ENCODE results near the gene F2RL1. TPM values are rescaled to one million over a fixed set of nuclear protein-coding genes. Genes with fewer than 3 reads are reported as not detected.

The F2RL1 gene
- total RNA-seq, 4 donors from 2014 or later = 0.26 to 1.3 (median 0.85) TPM

DNA sequence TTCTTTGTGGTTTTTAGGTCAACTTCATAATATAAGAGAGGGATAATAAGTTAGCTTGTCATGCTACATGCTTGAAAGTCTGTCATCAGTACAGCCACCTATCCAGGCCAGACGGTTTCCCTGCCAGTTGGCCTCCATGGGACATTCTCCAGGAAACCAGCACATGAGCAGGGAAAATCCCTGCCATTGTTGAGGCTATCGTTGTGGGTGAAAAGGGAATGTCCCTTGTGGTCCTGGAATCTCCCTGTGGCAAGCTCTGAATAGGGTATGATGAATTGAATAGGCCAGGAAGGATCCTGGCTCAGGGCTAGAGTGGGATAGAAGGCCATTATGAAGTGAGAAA, 12.3 kb downstream of the F2RL1 start:
- intact Hi-C loops (cut with DNase I) = no loop called here
- no peaks in the 10 kb centered on the region for H3K9me3 ChIP-seq
- no peaks in the 10 kb centered on the region for H3K4me1 ChIP-seq
- H3K27ac ChIP-seq (replicated peaks in 1 of 4) = no peak overlapping the region
- no peaks in the 10 kb centered on the region for H3K36me3 ChIP-seq
- H3K27me3 ChIP-seq = no peaks in the 10 kb centered on the region
- 38% methylated on average over 2 of the region's 2 CpGs for WGBS
- TF ChIP-seq POLR2A (IDR thresholded peaks at IDR 0.05; ENCODE audit: low read depth) (no peak), POLR2AphosphoS5 (IDR thresholded peaks at IDR 0.05) (no peak), EP300 (IDR thresholded peaks at IDR 0.05) (no peak)
- TF ChIP-seq, protein P1, sequence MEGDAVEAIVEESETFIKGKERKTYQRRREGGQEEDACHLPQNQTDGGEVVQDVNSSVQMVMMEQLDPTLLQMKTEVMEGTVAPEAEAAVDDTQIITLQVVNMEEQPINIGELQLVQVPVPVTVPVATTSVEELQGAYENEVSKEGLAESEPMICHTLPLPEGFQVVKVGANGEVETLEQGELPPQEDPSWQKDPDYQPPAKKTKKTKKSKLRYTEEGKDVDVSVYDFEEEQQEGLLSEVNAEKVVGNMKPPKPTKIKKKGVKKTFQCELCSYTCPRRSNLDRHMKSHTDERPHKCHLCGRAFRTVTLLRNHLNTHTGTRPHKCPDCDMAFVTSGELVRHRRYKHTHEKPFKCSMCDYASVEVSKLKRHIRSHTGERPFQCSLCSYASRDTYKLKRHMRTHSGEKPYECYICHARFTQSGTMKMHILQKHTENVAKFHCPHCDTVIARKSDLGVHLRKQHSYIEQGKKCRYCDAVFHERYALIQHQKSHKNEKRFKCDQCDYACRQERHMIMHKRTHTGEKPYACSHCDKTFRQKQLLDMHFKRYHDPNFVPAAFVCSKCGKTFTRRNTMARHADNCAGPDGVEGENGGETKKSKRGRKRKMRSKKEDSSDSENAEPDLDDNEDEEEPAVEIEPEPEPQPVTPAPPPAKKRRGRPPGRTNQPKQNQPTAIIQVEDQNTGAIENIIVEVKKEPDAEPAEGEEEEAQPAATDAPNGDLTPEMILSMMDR (IDR thresholded peaks at IDR 0.05) = no peak
- DNase-seq (ENCODE audit: extremely low spot score) = no peak
- H3K4me3 ChIP-seq = no peak overlapping the region

DNA sequence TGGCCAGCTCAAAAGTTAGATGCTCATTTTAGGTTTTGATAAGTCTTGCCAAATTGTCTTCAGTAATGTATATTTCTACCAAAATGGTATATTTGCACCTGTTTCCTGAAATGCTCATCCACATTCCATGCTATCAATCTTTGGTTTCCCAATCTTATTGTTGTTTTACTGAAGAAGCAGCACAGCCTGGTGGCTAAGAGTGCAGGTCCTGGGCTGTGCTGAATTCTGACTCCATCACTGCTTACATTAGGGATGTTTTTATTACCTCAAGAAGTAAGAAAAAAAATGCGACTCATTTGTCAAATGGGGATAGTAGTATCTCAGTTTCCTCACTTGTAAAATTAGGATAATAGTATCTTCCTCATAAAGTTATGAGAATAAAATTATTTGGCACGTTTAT, 17.4 kb downstream of the F2RL1 start:
- Histone ChIP-seq H3K36me3 (no peaks in the 10 kb centered on the region), H3K27me3 (peaks cover 0 to 3% (median 0%) of the 10 kb centered on the region in 4 donors), H3K9me3 (no peaks in the 10 kb centered on the region), H3K4me3 (no peak overlapping the region), H3K27ac (replicated peaks in 1 of 4) (no peak overlapping the region), H3K4me1 (no peaks in the 10 kb centered on the region)
- intact Hi-C loops (cut with DNase I) = no loop called here
- DNase-seq (ENCODE audit: extremely low spot score) = no peak
- WGBS = 81% methylated on average over 2 of the region's 2 CpGs
- no peak for TF ChIP-seq EP300 (IDR thresholded peaks at IDR 0.05)
- TF ChIP-seq, protein P1 (IDR thresholded peaks at IDR 0.05) = no peak
- no peak for TF ChIP-seq POLR2A (IDR thresholded peaks at IDR 0.05; ENCODE audit: low read depth)
- TF ChIP-seq POLR2AphosphoS5 (IDR thresholded peaks at IDR 0.05) = no peak

DNA sequence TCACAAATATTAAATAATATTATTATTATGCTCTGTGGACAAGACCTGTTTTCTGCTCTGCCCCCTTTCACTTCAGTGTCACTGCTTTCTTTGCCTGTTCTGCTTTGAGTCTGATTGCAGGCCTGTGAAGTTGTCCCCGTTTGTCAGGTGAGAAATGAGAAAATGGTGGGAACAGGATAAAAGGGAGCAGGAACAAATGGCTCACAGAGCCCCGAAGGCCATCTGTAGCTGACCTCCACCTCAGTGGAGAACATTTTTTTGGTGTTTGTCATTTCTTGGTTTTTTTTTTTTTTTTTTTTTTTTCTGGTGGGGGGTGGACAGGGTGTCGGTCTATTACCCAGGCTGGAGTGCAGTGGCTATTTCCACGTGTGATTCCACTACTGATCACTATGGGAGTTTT, 17.8 kb downstream of the F2RL1 start:
- Histone ChIP-seq H3K9me3 (no peaks in the 10 kb centered on the region), H3K36me3 (no peaks in the 10 kb centered on the region), H3K27me3 (peaks cover 0 to 3% (median 0%) of the 10 kb centered on the region in 4 donors), H3K4me3 (no peak overlapping the region), H3K27ac (replicated peaks in 1 of 4) (no peak overlapping the region), H3K4me1 (no peaks in the 10 kb centered on the region)
- TF ChIP-seq POLR2A (IDR thresholded peaks at IDR 0.05; ENCODE audit: low read depth) (no peak), EP300 (IDR thresholded peaks at IDR 0.05) (no peak), POLR2AphosphoS5 (IDR thresholded peaks at IDR 0.05) (no peak)
- TF ChIP-seq, protein P1 (IDR thresholded peaks at IDR 0.05) = no peak
- intact Hi-C loops (cut with DNase I) = no loop called here
- no peak for DNase-seq (ENCODE audit: extremely low spot score)
- WGBS = 79% methylated on average over 4 of the region's 4 CpGs

- intact Hi-C loops (cut with DNase I) = no loop called here
- H3K4me1 ChIP-seq = no peaks in the 10 kb centered on the region
- no peak for DNase-seq (ENCODE audit: extremely low spot score)
- H3K36me3 ChIP-seq = no peaks in the 10 kb centered on the region
- no peak overlapping the region for H3K27ac ChIP-seq (replicated peaks in 1 of 4)
- no peak overlapping the region for H3K4me3 ChIP-seq
- 71% methylated on average over 7 of the region's 7 CpGs for WGBS
- TF ChIP-seq, protein P1 (IDR thresholded peaks at IDR 0.05) = no peak
- no peak for TF ChIP-seq EP300 (IDR thresholded peaks at IDR 0.05)
- TF ChIP-seq POLR2AphosphoS5 (IDR thresholded peaks at IDR 0.05) = no peak
- H3K9me3 ChIP-seq = no peaks in the 10 kb centered on the region
- H3K27me3 ChIP-seq = peaks cover 0 to 3% (median 0%) of the 10 kb centered on the region in 4 donors
These were observed 19.8 kb downstream of the F2RL1 start for GRCh38 chr5:76838481-76839261.

DNA sequence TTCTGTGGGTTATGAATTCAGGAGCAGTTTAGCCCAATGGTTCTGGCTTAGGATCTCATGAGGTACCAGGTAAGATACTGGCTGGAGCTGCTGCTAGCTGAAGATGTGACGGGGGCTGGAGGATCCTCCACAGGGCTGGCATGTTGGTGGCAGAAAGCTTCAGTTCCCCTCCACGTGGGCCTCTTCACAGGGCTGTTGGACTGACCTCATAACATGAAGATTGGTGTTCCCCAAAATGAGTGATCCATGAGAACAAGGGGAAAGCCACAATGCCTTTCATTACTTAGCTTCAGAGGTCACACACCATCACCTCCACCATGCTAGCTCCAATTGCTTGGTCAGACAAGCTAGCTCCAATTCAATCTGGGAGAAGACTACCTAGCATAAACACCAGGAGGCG, 22.5 kb downstream of the F2RL1 start:
- H3K4me1 ChIP-seq = no peaks in the 10 kb centered on the region
- peaks cover 0 to 3% (median 0%) of the 10 kb centered on the region in 4 donors for H3K27me3 ChIP-seq
- intact Hi-C loops (cut with DNase I) = no loop called here
- DNase-seq (ENCODE audit: extremely low spot score) = no peak
- H3K4me3 ChIP-seq = no peak overlapping the region
- no peaks in the 10 kb centered on the region for H3K36me3 ChIP-seq
- no peaks in the 10 kb centered on the region for H3K9me3 ChIP-seq
- no peak for TF ChIP-seq POLR2A (IDR thresholded peaks at IDR 0.05; ENCODE audit: low read depth)
- TF ChIP-seq, protein P1 (IDR thresholded peaks at IDR 0.05) = no peak
- TF ChIP-seq POLR2AphosphoS5 (IDR thresholded peaks at IDR 0.05) = no peak
- TF ChIP-seq EP300 (IDR thresholded peaks at IDR 0.05) = no peak
- 66% methylated on average over 3 of the region's 3 CpGs for WGBS
- H3K27ac ChIP-seq (replicated peaks in 1 of 4) = no peak overlapping the region
